ENCODE data around the gene VPS13D. TPM values are rescaled to one million over a fixed set of nuclear protein-coding genes. Genes with fewer than 3 reads are reported as not detected.

VPS13D gene
- total RNA-seq, 2 donors from 2014 or later: 54.3 to 56.0 TPM

DNA sequence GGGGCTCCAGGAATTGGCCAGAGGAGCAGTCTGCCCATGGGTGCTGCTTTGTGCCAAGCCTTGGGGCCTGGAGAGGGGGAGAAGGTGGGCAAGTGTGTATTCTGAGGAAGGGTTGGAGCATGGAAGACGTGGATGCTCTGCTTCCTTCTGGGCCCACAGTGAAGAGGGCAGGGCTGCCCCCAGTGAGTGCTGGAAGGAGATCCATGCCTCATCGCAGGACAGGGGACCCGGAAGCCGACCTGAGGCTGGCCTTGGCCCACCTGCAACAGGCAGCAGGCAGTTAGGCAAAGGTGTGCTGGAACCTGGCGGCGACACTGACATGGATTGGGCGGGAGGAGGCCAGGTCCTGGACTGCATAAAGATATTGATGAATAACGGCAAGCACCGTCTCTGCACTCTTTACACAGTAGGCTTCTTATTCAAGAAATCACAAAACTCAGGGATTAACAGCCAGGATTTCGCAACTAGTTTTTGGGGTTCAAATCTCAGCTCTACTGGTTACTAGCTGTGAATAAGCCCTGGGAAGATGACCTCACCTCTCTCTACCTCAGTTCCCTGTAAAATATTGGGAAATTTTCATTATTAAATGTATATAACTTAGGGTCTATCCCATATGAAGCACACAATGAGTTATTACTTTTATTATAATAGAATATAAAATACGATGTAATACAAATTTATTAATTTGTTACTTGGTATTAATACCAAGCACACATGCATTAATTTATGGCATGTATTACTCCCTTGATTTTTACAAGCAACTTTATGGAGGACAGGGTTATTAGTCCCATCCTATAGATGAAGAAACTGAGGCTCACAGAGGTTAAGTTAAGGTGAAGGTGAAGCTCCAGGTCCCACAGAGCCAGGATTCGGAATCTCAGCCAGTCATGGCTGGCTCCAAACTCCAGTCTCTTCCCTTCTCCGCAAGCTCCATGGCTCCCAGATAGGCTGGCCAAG lies 325.9 kb downstream of the VPS13D start:
- intact Hi-C loops (cut with DNase I): no loop called here
- Histone ChIP-seq H3K27ac (peak overlapping the region; percentile 63), H3K36me3 (no peaks in the 10 kb centered on the region), H3K9me3 (no peaks in the 10 kb centered on the region), H3K27me3 (no peaks in the 10 kb centered on the region), H3K4me1 (no peaks in the 10 kb centered on the region), H3K4me3 (no peak overlapping the region), H3K9ac (ENCODE audit: low read depth in 2 of 2, low read length in 2 of 2) (no peak overlapping the region)
- TF ChIP-seq, protein P1, sequence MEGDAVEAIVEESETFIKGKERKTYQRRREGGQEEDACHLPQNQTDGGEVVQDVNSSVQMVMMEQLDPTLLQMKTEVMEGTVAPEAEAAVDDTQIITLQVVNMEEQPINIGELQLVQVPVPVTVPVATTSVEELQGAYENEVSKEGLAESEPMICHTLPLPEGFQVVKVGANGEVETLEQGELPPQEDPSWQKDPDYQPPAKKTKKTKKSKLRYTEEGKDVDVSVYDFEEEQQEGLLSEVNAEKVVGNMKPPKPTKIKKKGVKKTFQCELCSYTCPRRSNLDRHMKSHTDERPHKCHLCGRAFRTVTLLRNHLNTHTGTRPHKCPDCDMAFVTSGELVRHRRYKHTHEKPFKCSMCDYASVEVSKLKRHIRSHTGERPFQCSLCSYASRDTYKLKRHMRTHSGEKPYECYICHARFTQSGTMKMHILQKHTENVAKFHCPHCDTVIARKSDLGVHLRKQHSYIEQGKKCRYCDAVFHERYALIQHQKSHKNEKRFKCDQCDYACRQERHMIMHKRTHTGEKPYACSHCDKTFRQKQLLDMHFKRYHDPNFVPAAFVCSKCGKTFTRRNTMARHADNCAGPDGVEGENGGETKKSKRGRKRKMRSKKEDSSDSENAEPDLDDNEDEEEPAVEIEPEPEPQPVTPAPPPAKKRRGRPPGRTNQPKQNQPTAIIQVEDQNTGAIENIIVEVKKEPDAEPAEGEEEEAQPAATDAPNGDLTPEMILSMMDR (IDR thresholded peaks at IDR 0.05): no peak
- no peak for DNase-seq

DNA sequence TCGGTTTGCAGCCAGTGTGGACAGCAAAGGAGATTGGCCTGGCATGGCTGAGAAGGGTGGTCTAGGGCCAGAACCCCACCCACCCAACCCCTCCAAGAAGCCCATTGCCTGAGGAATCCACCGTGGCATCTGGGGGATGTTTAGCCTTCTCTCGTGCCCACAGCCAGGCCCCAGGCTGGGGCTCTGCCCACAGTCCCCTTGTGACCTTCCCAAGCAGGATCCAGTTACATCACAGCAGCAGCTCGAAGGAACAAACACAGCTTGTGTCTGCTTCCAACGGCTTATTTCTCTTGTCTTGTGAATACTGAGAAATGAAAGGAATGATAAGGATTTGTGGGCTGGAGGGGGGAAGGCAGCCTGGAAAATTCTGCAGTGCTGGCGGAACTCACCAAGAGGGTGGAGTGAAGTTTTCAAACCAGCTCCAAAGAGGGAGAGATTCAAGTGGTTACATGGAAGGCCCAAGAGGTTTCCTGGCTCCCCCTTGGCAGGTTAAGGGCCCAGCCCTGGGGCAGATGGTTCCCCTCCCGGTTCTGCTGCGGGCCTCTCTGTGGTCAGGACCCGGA lies 326.6 kb downstream of the VPS13D start:
- peak overlapping the region; percentile 63 for H3K27ac ChIP-seq
- DNase-seq: no peak
- H3K4me1 ChIP-seq: no peaks in the 10 kb centered on the region
- no peaks in the 10 kb centered on the region for H3K27me3 ChIP-seq
- H3K9ac ChIP-seq (ENCODE audit: low read depth in 2 of 2, low read length in 2 of 2): no peak overlapping the region
- H3K9me3 ChIP-seq: no peaks in the 10 kb centered on the region
- no peak overlapping the region for H3K4me3 ChIP-seq
- TF ChIP-seq, protein P1 (IDR thresholded peaks at IDR 0.05): no peak
- intact Hi-C loops (cut with DNase I): no loop called here
- no peaks in the 10 kb centered on the region for H3K36me3 ChIP-seq

DNA sequence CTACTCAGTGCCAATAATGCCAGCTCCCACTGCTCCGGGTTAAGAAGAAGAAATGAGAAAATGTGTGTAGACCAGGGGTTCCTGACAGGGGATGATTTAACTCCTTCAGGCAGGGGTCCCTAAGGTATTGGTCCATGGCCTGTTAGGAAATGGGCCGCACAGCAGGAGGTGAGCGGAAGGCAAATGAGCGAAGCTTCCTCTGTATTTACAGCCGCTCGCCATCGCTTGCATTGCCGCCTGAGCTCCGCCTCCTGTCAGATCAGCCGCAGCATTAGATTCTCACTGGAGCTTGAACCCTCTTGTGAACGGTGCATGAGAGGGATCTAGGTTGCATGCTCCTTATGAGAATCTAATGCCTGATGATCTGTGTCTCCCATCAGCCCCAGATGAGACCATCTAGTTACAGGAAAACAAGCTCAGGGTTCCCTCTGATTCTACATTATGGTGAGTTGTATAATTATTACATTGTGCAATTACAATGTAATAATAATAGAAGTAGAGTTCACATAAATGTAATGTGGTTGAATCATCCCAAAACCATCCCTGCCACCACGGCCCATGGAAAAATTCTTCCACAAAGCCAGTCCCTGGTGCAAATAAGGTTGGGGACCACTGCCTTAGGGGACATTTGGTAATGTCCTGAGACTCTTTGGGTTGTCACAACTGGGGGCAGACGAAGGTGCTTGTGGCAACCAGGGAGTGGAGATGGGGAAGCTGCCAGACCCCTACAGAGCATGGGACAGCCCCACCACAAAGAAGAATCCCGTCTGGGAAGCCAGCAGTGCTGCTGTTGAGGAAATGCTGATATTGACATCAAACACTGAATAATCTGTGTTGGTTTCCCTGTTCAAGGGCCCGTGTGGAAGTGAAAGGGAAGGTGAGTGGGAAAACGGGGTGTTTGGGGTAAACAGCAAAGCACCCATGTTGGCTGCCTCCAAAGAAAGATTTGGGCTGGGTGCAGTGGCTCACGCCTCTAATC lies 327.4 kb downstream of the VPS13D start:
- intact Hi-C loops (cut with DNase I): no loop called here
- Histone ChIP-seq H3K4me1 (no peaks in the 10 kb centered on the region), H3K9ac (ENCODE audit: low read depth in 2 of 2, low read length in 2 of 2) (no peak overlapping the region), H3K27me3 (no peaks in the 10 kb centered on the region), H3K4me3 (no peak overlapping the region), H3K27ac (peak overlapping the region; percentile 59), H3K9me3 (no peaks in the 10 kb centered on the region), H3K36me3 (no peaks in the 10 kb centered on the region)
- TF ChIP-seq, protein P1 (IDR thresholded peaks at IDR 0.05): no peak
- no peak for DNase-seq

DNA sequence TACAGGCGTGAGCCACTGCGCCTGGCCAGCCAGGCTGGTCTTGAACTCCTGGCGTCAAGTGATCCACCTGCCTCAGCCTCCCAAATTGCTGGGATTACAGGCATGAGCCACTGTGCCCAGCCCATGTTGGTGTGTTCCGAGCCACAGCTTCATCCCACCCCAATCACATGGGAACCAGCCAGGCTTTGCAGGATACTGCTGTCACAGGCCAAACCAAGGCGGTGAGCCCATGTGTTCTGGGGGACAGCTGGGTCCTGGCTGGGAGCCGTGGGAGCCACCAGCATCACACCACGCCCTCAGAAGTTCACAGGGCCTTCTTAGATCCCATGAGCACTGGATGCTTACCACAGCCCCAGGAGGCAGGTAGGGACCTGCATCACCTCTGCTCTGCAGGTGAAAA lies 331.3 kb downstream of the VPS13D start:
- TF ChIP-seq, protein P1 (IDR thresholded peaks at IDR 0.05): no peak
- Histone ChIP-seq H3K4me3 (no peak overlapping the region), H3K27me3 (no peaks in the 10 kb centered on the region), H3K9ac (ENCODE audit: low read depth in 2 of 2, low read length in 2 of 2) (no peak overlapping the region), H3K36me3 (no peaks in the 10 kb centered on the region), H3K9me3 (no peaks in the 10 kb centered on the region), H3K4me1 (no peaks in the 10 kb centered on the region), H3K27ac (no peak overlapping the region)
- intact Hi-C loops (cut with DNase I): no loop called here
- DNase-seq: no peak

Small RNA genes within 50 kb of the gene (microRNA-seq; reads per million reads assigned to microRNA genes)
- gene MIR4632: not detected

Other genes with a start within 250 kb of the VPS13D start
- gene MFN2, start 249.6 kb upstream of the VPS13D start, total RNA-seq: 100 to 1,000 TPM; 102 to 110 TPM
- 10 to 100 TPM; 13.0 to 31.5 TPM for gene MIIP, start 210.5 kb upstream of the VPS13D start, total RNA-seq
- gene TNFRSF8, start 166.7 kb upstream of the VPS13D start, total RNA-seq: under 1 TPM; 0.16 to 0.47 TPM
- gene TNFRSF1B, start 63.0 kb upstream of the VPS13D start, total RNA-seq: 10 to 100 TPM; 27.2 to 28.1 TPM

Measured in colonic mucosa (tissue), 4 donors.